Measurements from ENCODE around the gene EPGN. TPM values are rescaled to one million over a fixed set of nuclear protein-coding genes. Genes with fewer than 3 reads are reported as not detected.

EPGN gene
- total RNA-seq, 4 donors from 2014 or later = 1.6 TPM; not detected in 3

- Histone ChIP-seq H3K27me3 (no peaks in the 10 kb centered on the region), H3K27ac (no peak overlapping the region), H3K36me3 (no peaks in the 10 kb centered on the region), H3K4me1 (peaks cover 0 to 31% (median 0%) of the 10 kb centered on the region in 3 donors), H3K4me3 (no peak overlapping the region), H3K9me3 (no peaks in the 10 kb centered on the region)
- WGBS, 2 donors (ENCODE audit: low coverage in 1 of 2) = 90 to 100% methylated on average over 3 of the region's 3 CpGs
- ATAC-seq = no peak
- TF ChIP-seq EP300 (IDR thresholded peaks at IDR 0.05) (no peak), POLR2A (IDR thresholded peaks at IDR 0.05) (no peak), CTCF (IDR thresholded peaks at IDR 0.05) (no peak), POLR2AphosphoS5 (IDR thresholded peaks at IDR 0.05) (no peak)
Measured at GRCh38 chr4:74362347-74362746, 54.1 kb downstream of the EPGN start.

- no peak for ATAC-seq
- Histone ChIP-seq H3K27ac (peak overlapping the region; percentile 21 to 90 (median 86)), H3K4me3 (peak overlapping the region; percentile 64 to 66), H3K4me1 (peaks cover 0 to 36% (median 0%) of the 10 kb centered on the region in 3 donors), H3K36me3 (no peaks in the 10 kb centered on the region), H3K27me3 (no peaks in the 10 kb centered on the region), H3K9me3 (no peaks in the 10 kb centered on the region)
- no peak for TF ChIP-seq POLR2A (IDR thresholded peaks at IDR 0.05)
- no peak for TF ChIP-seq EP300 (IDR thresholded peaks at IDR 0.05)
- TF ChIP-seq POLR2AphosphoS5 (IDR thresholded peaks at IDR 0.05) = no peak
- TF ChIP-seq CTCF (IDR thresholded peaks at IDR 0.05) = no peak
- 32 to 36% methylated on average over 3 to 8 of the region's 8 CpGs for WGBS, 2 donors (ENCODE audit: low coverage in 1 of 2)
Measured at GRCh38 chr4:74364256-74364651, 56.0 kb downstream of the EPGN start.

- Histone ChIP-seq H3K36me3 (no peaks in the 10 kb centered on the region), H3K27ac (peak within 1 kb of the TSS; percentile 21 to 90 (median 86)), H3K4me3 (peak within 1 kb of the TSS; percentile 64 to 66), H3K4me1 (peaks cover 0 to 36% (median 0%) of the 10 kb centered on the region in 3 donors), H3K27me3 (no peaks in the 10 kb centered on the region), H3K9me3 (no peaks in the 10 kb centered on the region)
- ATAC-seq = peak; percentile 77
- 15 to 24% methylated on average over 4 to 9 of the region's 40 CpGs for WGBS, 2 donors (ENCODE audit: low coverage in 1 of 2)
- TF ChIP-seq CTCF (IDR thresholded peaks at IDR 0.05) (peak in 1 of 4 experiments; percentile 5), EP300 (IDR thresholded peaks at IDR 0.05) (no peak), POLR2AphosphoS5 (IDR thresholded peaks at IDR 0.05) (no peak), POLR2A (IDR thresholded peaks at IDR 0.05) (peak; percentile 30 to 42)
Measured at GRCh38 chr4:74364652-74365491, 56.6 kb downstream of the EPGN start, which contains the start of gene EREG. TSS of gene EREG (plus strand) at chr4:74365145. CDS start at chr4:74365309, 164 bp downstream.

- peak overlapping the region; percentile 64 to 66 for H3K4me3 ChIP-seq
- peaks cover 0 to 36% (median 0%) of the 10 kb centered on the region in 3 donors for H3K4me1 ChIP-seq
- TF ChIP-seq EP300 (IDR thresholded peaks at IDR 0.05) (no peak), CTCF (IDR thresholded peaks at IDR 0.05) (no peak), POLR2AphosphoS5 (IDR thresholded peaks at IDR 0.05) (peak; percentile 16)
- H3K27me3 ChIP-seq = no peaks in the 10 kb centered on the region
- peak overlapping the region; percentile 21 to 90 (median 80) for H3K27ac ChIP-seq
- WGBS, 2 donors (ENCODE audit: low coverage in 1 of 2) = 2 to 19% methylated on average over 8 to 11 of the region's 11 CpGs
- no peaks in the 10 kb centered on the region for H3K9me3 ChIP-seq
- H3K36me3 ChIP-seq = no peaks in the 10 kb centered on the region
- ATAC-seq = no peak
Measured at GRCh38 chr4:74365761-74366160, 57.5 kb downstream of the EPGN start.

Other genes starting within 250 kb of the EPGN start
- gene CXCL2, start 209.3 kb upstream of the EPGN start, total RNA-seq = 10 to 100 TPM in 1 of 4 donors, 1 to 10 TPM in 3; 2.5 to 22.8 (median 5.9) TPM
- 10 to 100 TPM; 12.4 to 29.0 (median 23.4) TPM for gene MTHFD2L, start 150.4 kb upstream of the EPGN start, total RNA-seq
- 1 to 10 TPM; 2.4 to 7.8 (median 4.8) TPM for gene EREG, start 56.7 kb downstream of the EPGN start, total RNA-seq
- gene AREG, start 136.7 kb downstream of the EPGN start, total RNA-seq = 1 to 10 TPM; 2.2 to 7.3 (median 3.4) TPM

Data from gastroesophageal sphincter (tissue), 4 donors.